ENCODE data around the gene AP1G2. TPM values are rescaled to one million over a fixed set of nuclear protein-coding genes. Genes with fewer than 3 reads are reported as not detected.
A peak's percentile ranks its signal among the peaks of the same experiment; 100 is the strongest.

Gene AP1G2
- total and polyA plus RNA-seq, 2 of the 13 experiments (the other 11 are each of a cell fraction or from before 2014, with no cell fraction given): 96.9 to 611 TPM

GRCh38 chr14:23539248-23540140 lies 28.1 kb downstream of the AP1G2 start (continued):
- TF ChIP-seq PHF8 (CRISPR knock-in tag; IDR thresholded peaks at IDR 0.05) (no peak; the same call in 1 of the 2 replicates), TFDP1 (CRISPR knock-in tag; IDR thresholded peaks at IDR 0.05; ENCODE audit: borderline replicate concordance) (no peak), ARNT (IDR thresholded peaks at IDR 0.05) (no peak), GATAD1 (CRISPR knock-in tag; IDR thresholded peaks at IDR 0.05) (0 out of 2 replicates have a peak, but pooled peaks have one; percentile 20), ZNF747 (CRISPR knock-in tag; IDR thresholded peaks at IDR 0.05; ENCODE audit: borderline replicate concordance) (no peak), YEATS4 (CRISPR knock-in tag; IDR thresholded peaks at IDR 0.05; ENCODE audit: borderline replicate concordance) (no peak), RFX3 (CRISPR knock-in tag; IDR thresholded peaks at IDR 0.05) (no peak), ZNF788 (CRISPR knock-in tag; IDR thresholded peaks at IDR 0.05; ENCODE audit: borderline replicate concordance) (peak; percentile 41; the same call in 1 of the 2 replicates), REPIN1 (CRISPR knock-in tag; IDR thresholded peaks at IDR 0.05; ENCODE audit: borderline replicate concordance, low read depth) (peak; percentile 46; the same call in 1 of the 2 replicates), KDM6A (CRISPR knock-in tag; IDR thresholded peaks at IDR 0.05; ENCODE audit: low read depth) (0 out of 2 replicates have a peak, but pooled peaks have one; percentile 10)
- TF ChIP-seq, protein P1, sequence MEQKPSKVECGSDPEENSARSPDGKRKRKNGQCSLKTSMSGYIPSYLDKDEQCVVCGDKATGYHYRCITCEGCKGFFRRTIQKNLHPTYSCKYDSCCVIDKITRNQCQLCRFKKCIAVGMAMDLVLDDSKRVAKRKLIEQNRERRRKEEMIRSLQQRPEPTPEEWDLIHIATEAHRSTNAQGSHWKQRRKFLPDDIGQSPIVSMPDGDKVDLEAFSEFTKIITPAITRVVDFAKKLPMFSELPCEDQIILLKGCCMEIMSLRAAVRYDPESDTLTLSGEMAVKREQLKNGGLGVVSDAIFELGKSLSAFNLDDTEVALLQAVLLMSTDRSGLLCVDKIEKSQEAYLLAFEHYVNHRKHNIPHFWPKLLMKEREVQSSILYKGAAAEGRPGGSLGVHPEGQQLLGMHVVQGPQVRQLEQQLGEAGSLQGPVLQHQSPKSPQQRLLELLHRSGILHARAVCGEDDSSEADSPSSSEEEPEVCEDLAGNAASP (CRISPR knock-in tag; IDR thresholded peaks at IDR 0.05; ENCODE audit: borderline replicate concordance): 0 out of 2 replicates have a peak, but pooled peaks have one; percentile 4
- TF ChIP-seq, protein P2, sequence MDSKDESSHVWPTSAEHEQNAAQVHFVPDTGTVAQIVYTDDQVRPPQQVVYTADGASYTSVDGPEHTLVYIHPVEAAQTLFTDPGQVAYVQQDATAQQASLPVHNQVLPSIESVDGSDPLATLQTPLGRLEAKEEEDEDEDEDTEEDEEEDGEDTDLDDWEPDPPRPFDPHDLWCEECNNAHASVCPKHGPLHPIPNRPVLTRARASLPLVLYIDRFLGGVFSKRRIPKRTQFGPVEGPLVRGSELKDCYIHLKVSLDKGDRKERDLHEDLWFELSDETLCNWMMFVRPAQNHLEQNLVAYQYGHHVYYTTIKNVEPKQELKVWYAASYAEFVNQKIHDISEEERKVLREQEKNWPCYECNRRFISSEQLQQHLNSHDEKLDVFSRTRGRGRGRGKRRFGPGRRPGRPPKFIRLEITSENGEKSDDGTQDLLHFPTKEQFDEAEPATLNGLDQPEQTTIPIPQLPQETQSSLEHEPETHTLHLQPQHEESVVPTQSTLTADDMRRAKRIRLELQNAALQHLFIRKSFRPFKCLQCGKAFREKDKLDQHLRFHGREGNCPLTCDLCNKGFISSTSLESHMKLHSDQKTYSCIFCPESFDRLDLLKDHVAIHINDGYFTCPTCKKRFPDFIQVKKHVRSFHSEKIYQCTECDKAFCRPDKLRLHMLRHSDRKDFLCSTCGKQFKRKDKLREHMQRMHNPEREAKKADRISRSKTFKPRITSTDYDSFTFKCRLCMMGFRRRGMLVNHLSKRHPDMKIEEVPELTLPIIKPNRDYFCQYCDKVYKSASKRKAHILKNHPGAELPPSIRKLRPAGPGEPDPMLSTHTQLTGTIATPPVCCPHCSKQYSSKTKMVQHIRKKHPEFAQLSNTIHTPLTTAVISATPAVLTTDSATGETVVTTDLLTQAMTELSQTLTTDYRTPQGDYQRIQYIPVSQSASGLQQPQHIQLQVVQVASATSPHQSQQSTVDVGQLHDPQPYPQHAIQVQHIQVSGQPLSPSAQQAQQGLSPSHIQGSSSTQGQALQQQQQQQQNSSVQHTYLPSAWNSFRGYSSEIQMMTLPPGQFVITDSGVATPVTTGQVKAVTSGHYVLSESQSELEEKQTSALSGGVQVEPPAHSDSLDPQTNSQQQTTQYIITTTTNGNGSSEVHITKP (CRISPR knock-in tag; IDR thresholded peaks at IDR 0.05; ENCODE audit: low read depth): peak; percentile 37; the same call in 1 of the 2 replicates
